CD1c-positive myeloid dendritic cell (primary cell): ENCODE data around the gene VPS51.

ENCODE experiments used
- DNase-seq: peaks from one replicate; pipeline ENCODE4 v3.0.0-alpha.2; 2016; ENCODE audit errors: extremely low spot score

Gene VPS51

DNA sequence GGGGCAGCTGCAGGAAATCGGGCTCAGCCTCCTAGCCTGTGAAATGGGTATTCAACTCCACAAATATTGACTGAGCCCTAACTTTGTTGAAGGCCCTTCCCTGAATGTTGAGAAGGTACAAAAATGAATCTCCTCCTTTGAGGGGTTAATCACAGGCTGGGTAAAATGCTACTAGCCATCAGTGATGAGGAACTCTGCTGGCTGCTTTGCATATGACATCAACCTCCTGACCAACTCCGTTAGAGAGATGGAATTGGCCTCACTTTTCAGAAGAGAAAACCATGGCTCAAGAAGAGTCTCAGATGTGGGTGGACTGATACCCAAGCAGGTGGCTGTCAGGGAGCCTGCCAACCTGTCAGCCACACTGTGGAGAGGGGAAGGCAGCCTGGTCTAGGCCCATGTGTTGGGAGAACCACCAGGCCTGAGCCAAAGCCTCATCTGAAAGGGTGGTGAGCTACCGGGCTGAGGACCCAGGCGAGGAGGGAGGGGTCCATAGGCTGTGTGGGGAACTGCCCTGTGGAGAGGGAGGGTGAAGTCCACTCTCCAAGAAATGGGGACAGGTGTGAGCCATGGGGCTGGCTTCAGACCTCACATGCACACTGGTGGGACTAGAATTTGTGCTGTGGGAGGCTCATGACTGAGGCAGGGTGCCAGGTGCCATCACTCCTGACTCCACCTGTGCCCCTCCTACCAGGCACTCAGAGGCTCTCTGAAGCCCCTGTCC, 23.9 kb upstream of the VPS51 start:
- no peak for DNase-seq

DNA sequence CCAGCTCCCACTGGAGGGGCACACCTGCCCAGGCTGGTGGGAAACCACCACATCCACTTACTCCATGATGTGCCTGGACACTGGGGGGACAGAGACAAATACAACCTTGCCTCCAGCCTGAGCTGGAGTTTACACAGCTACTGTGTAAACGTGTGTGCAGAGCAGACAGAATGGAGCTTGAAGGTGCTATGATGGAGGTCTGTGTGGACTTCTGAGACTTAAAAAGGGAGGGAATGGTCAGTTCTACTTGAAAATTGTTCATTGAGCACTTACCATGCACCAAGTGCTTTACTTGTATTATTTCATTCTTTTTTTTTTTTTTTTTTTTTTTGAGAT, 23.4 kb upstream of the VPS51 start:
- no peak for DNase-seq

DNA sequence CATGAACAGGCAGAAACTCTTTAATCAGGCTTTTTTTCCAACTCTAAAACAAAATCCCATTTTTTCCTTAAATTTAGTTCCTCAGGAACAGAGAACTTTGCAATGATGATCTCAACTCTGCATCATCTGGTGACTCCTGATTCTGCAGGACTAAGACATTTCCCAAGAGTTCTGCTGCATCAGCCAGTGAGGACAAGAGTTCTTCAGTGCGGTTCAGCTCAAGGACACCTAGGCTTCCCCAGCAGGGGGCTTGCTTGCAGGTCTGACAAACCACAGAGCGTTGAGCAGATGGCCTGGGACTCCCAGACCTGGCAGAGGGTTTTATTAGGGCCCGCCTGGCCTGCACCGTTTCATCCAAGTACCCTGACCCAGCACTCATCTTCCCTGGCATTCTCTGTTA, 18.6 kb upstream of the VPS51 start:
- no peak for DNase-seq

DNA sequence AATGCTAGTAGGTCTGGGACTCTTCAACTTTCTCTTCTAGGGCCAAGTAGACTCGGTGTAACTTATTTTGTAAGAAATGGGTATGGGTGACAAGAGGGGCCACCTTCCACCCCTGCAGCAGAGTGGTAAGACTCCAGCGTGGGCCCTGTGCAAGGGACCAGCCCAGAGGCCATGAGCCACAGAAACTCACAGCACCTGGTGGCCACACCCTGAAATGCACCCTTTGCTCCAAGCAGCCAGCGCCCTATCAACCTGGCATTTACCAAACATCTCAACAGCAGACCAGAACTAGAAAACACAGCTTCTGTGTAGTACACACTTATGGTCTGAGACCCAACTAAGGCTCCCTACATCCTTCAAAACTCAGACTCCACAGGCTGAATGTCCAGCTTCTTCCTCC, 17.9 kb upstream of the VPS51 start:
- DNase-seq = peak; percentile 71

DNA sequence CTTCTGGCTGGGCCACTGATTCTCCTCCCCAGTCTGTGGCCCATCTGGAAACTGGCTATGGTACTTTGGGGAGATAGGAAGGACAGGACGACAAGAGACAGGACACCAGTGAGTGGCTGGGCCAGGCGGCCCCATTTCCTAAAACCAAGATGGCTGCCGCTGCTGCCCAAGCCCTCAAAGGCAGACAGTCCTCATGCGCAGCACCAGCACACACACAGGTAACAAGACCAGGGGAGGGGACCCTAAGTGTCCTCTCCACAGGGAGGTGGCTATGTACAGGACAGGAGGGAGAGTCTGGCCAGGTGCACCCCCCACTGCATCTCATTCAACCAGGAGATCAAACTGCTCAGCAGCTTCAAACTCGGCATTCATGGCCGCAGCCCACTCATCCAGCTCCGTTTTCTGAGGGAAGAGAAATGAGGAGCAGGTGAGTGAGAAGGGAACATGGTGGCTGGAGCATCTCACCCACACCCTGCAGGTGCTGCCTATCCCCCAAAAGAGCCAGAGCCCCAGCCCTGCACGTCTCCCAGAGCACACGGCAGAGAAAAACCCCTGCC, 17.1 kb upstream of the VPS51 start:
- DNase-seq = no peak

DNA sequence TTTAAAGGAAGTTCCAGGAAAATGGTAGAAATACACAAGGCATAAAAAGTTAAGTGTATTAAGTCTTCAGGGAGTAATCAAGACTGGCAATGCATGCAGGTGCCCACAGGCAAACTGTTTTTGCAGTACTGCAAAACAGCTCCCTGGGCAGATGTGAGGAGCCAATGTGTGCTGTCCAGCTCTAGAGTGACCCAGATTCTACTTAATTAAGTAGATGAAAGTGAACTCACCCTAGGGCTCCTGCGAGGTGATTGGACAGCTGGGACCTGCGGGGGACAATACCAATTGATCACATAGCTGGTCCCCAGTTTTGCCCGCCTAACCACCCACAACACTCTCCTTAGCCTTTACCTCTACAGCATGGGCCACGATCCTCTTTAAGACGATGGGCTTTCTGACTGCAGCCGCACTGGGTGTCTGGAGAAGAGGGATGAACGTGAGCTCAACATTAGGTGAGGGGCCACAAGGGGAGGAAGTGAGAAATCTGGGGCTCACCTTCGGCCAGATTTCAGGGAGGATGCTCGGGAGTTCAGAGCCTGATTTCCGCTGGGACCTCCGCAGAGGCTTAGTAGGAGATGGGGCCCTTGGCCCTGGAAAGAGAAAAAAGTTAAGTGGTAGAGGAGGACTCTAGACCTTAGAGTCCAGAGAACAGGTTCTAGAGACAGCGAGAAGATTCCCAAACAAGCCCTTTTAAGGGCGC, 12.7 kb upstream of the VPS51 start:
- DNase-seq = no peak

DNA sequence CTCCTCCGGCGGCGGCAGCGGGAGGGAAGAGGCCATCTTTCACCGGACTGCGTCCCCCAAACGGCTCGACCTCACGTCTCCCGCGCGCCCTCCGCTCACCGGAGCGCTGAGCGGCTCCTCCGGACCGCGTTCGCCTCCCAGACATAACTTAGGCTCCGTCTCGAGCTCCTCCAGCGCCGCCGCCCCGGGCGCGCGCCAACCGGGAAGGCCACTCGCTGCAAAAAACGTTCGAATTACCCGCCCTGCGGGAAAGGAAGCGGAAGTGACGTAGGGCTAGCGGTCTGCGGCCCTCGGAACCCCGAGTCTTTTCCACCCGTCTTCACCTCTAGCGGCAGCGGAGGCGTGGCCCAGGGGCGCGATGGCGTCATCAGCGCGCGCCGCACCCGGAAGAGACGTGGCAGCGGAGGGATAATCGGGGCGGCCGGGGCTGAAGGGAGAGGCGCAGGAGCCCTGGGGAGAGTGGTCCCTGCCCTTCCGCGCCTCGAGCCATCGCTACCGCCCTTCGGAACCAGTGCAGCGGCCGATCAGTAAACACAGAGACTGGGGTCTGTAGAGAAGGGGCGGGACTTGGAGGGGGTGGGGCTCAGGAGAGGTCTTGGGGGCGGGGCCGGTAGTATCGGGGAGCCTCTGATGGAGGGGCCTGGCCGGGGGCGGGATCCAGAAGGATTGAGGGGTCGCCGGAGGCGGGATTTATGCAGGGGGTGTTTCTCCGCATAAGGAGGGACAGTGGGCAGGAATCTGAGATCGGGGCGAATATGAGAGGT, 12.0 kb upstream of the VPS51 start, which contains the start of the genes CDCA5 and ZFPL1:
Gene CDCA5 (minus strand): TSS at position 207 of the 764 bp plus-strand sequence. CDS start 62 bp downstream, at position 145.
Gene ZFPL1 (plus strand): TSS at position 389 of the 764 bp plus-strand sequence. CDS start 477 bp downstream, outside the sequence.
- peak; percentile 99 for DNase-seq

DNA sequence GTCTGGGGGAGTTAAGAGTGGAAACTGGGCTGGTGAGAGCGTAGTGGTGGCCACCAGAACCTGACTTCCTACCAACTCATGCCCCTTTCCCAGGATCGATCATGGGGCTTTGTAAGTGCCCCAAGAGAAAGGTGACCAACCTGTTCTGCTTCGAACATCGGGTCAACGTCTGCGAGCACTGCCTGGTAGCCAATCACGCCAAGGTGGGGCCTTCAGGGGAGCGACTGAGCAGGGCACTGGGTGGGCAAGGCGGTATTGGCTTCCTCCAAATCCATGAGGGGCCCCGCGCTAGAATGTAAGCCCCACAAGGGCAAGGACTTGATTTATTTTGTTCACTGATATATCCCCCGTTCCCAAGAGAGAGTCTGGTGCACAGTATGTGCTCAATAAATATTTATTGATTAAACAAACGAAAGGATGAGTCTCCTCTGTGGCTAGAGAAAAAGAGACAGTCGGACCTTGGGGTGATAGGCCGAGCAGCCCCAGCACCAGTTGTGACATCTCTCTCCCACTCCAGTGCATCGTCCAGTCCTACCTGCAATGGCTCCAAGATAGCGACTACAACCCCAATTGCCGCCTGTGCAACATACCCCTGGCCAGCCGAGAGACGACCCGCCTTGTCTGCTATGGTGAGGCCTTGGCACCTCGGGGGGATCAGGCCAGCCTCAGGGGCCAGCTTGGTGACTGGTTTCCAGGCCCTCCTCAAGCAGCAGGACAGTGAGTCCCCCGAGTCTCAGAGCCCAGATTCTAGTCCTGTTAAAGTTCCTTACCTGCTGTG, 11.2 kb upstream of the VPS51 start:
- no peak for DNase-seq

DNA sequence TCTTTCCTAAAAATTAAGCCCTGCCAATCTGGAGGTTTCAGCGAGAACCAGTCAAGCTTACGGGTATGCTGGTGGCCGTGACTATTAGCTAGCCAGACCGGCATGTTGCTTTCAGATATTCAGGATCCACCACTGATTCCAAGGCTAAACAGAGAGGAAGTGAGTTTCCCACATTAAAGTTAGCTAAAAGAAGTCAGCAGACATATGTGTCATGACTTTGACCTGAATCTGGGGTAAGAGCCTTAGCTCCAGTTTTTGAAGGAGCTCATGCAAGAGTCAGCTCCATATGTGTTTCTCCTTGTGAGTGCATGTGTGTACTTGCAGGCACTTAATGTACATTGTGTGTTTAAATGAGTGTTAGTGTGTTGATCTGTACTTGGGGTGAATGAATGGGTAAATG, 10.6 kb upstream of the VPS51 start:
- no peak for DNase-seq

DNA sequence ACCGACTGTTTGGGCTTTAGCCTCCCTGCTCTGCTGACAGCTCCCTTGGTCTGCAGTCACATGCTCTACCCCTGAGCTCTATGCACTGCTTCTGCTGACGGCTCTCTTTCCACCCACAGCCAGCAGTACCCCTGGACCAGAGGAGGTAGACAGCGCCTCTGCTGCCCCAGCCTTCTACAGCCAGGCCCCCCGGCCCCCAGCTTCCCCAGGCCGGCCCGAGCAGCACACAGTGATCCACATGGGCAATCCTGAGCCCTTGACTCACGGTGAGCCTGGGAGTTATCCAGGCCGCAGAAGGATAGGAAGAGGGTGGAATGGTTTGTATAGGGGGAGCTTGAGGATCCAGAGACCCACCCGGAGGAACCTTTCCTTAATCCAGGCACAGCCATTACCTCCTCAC, 9.2 kb upstream of the VPS51 start:
- no peak for DNase-seq

DNA sequence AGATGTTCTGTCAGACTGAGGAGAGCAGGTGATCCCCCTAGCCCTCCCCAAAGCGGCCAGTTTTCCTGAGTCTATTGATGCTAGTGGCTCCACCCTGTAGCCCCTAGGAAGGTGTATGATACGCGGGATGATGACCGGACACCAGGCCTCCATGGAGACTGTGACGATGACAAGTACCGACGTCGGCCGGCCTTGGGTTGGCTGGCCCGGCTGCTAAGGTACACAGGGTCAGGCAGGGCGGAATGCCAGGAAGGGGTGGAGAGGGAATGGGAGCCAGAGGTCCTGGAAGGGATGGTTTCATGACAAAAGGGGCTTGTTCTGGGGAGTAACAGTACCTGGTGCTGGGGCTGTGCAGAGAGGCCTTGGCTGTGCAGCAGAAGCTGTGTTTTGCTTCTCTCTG, 8.8 kb upstream of the VPS51 start:
- no peak for DNase-seq

DNA sequence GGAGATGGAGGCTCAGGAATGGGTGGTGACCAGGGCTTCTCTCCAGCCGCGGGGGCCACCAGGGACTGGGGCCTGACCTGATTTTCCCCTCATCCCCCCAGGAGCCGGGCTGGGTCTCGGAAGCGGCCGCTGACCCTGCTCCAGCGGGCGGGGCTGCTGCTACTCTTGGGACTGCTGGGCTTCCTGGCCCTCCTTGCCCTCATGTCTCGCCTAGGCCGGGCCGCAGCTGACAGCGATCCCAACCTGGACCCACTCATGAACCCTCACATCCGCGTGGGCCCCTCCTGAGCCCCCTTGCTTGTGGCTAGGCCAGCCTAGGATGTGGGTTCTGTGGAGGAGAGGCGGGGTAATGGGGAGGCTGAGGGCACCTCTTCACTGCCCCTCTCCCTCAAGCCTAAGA, 8.2 kb upstream of the VPS51 start:
- DNase-seq = no peak

DNA sequence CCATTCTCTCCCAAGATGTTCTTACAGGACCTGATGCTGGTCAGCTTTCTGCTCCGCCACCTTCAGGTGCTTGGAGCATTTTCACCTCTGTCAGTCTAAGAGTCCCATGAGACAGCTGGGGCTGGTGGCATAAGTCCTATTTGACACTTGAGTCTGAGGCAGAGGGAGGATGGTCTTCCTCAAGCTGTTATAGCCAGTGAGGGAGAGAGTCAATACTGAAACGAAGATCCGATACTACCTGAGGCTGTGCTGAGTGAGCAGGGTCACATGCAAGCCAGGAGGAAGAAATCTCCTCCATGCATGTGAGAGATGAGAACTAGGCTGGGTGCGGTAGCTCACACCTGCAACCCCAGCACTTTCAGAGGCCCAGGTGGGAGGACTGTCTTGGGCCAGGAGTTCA, 6.4 kb upstream of the VPS51 start:
- no peak for DNase-seq

DNA sequence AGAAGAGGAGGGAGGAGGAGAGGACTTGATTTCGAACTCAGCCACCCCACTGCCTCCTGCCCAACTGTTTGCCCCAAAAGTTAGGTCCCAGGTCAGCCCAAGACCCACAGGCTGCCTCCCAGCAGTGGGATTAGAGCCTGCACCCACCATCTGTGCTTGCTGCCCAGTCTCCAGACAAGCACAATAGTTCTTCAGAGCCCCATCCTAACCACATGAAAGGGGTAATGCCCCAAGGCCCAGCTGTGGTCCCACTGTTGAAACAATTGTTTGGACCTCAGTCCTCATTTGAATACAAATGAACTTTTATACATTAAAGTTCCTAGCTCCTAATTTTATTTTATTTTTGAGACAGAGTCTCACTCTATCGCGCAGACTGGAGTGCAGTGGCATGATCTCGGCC, 5.4 kb upstream of the VPS51 start:
- no peak for DNase-seq

DNA sequence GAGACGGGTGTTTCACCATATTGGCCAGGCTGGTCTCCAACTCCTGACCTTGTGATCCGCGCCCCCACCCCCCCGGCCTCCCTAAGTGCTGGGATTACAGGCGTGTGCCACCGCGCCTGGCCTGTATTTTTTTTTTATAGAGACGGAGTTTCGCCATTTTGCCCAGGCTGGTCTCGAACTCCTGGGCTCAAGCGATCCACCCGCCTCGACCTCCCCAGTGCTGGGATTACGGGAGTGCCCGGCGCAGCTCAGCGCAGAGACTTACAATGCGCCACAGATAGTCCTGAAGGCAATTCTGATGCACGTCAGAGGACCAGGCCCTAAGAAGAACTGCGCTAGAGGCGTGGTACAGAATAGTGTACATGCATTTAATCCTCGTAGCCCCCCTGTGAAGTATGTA, 587 bp upstream of the VPS51 start:
- DNase-seq = no peak

DNA sequence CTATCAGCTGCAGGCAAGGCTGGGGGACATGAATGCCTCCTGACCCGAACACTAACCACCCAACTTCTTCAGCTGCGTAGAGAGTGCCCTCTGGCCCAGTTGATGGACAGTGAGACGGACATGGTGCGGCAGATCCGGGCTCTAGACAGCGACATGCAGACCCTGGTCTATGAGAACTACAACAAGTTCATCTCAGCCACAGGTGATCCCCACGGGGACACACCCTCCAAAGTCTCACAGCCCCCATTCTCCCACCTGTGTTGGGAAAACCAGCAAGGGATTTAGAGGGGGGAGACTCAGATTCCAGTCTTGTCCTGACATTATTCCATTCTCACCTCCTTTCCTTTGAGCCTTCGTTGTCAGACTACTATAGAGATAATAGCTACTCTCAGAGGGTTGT, 912 bp downstream of the VPS51 start:
- DNase-seq = no peak

DNA sequence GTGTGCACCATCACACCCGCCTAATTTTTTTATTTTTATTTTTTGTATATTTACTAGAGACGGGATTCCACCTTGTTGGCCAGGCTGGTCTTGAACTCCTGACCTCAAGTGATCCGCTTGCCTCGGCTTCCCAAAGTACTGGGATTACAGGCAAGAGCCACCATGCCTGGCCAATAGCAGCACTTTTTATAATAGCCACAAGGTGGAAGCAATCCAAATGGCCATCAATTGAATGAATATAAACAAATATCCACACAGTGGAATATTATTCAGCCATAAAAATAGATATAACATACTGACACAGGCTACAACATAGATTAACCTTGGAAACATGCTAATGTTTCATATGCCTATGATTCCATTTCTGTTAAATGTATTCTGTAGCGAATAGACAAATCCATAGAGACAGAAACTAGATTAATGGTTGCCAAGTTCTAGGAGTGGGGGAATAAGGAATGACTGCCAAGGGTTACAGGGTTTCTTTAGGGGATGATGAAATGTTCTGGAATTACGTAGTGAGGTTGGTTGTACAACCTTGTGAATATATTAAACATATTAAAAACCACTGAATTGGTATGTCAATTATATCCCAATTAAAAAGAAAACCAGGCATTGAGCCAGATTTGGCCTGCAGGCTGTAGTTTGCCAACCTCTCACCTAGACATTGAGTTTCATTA, 4.8 kb downstream of the VPS51 start:
- DNase-seq = no peak

DNA sequence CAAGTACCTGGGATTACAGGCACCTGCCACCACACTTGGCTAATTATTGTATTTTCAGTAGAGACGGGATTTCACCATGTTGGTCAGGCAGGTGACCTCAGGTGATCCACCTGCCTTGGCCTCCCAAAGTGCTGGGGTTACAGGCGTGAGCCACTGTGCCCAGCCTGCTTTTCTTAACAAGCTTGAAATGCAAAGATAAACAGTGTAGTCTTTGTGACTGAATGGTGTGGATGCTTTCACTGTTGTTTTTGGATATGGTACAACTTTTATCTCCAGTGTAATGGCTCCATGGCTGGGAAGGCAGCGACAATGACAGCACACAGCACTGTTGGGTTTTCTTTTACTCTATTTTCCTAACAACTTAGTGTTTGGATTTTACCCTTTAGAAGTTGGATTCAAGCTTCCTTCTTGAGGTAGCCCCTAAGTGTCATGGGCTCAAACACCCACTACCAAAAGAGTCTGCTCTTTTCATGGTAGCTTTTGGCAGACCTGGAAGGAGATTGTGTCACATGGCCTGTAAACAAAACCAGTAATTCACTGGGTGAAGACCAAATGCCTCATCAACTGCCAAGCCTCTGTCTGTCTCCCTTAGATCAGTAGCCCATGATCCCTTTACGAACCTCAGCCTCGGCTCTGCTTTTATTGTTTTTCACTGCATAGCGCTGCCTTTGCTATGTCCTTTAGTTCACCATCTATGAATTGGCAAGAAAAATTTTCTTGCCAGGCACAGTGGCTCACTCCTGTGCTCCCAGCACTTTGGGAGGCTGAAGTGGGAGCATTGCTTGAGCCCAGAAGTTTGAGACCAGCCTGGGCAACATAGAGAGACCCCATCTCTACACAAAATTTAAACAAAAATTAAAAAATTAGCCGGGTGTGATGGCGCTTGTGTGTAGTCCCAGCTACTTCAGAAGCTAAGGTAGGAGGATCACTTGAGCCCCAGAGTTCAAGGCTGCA, 6.4 kb downstream of the VPS51 start:
- DNase-seq = no peak

DNA sequence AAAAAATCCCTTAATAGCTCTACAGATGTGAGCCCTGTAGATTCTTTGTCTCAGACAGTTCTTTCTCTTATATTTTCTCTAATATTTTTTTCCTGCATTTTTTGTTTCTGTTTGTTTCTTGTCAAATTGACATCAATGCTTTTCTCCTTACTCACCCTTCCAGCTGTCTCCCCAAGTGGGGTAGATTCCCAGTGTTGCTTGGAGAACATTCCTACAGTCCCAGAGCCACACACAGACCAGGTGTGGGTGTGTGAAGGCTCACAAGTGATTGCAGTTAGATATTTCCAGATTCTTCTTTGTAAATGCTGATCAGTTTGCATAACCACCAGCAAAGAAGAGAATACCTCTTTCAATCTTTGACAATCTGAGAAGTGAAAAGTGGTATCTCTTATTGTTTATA, 7.5 kb downstream of the VPS51 start:
- no peak for DNase-seq

DNA sequence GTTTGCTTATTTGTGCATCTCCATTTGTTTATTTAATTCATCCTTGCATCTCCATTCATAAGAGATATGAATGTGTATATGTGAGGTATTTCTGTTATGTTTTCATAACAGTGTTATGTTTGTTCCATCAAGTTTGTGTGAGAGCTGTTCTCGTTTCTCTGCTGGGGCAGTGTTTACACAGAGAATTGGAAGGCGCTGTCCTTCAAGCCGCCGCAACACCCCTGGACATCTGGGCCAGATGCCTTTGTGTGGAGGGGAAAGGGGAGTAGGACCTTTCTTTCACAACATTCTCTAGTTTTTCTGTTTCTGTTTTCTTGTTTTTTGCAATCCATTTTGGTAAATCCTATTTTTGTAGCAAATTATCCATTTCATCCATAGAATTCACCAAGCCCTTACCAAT, 8.6 kb downstream of the VPS51 start:
- DNase-seq = no peak
